Ectodermal cell (in vitro differentiated cells): ENCODE data around the gene TGM1.

Source experiments
- H3K27ac ChIP-seq: 2 replicates; pipeline ENCODE4 v1.7.0; 2013; ENCODE audit warnings: mild to moderate bottlenecking, low read depth, low read length; ENCODE audit not compliant: insufficient read depth, poor library complexity, severe bottlenecking
- H3K27me3 ChIP-seq: 2 replicates; pipeline ENCODE4 v1.7.0; 2013; ENCODE audit warnings: mild to moderate bottlenecking, low read length; ENCODE audit not compliant: insufficient read depth, control insufficient read depth, poor library complexity, severe bottlenecking
- H3K36me3 ChIP-seq: one replicate; pipeline ENCODE4 v1.7.0; 2013; ENCODE audit warnings: low read length; ENCODE audit not compliant: control insufficient read depth, insufficient read depth
- H3K4me1 ChIP-seq: one replicate; pipeline ENCODE4 v1.7.0; 2013; ENCODE audit warnings: low read length; ENCODE audit not compliant: control insufficient read depth, insufficient read depth
- H3K4me3 ChIP-seq: 2 replicates; pipeline ENCODE4 v1.7.0; 2013; ENCODE audit warnings: low read depth, low read length, control low read depth; ENCODE audit not compliant: insufficient read depth
- H3K9me3 ChIP-seq: 2 replicates; pipeline ENCODE4 v1.7.0; 2013; ENCODE audit warnings: mild to moderate bottlenecking, low read length, moderate library complexity; ENCODE audit not compliant: control insufficient read depth
- WGBS, 2 experiments: methylation state at CpG; one replicate each; pipeline ENCODE4 v1.1.7; 2013; ENCODE audit warnings: missing lambda C conversion rate in 2 of 2; 5-methylcytosine and 5-hydroxymethylcytosine counted together

TGM1 gene

GRCh38 chr14:24291446-24292117 lies 28.6 kb upstream of the TGM1 start:
- Histone ChIP-seq H3K36me3 (peaks cover 5% of the 10 kb centered on the region), H3K9me3 (no peaks in the 10 kb centered on the region), H3K27ac (no peak overlapping the region), H3K27me3 (no peaks in the 10 kb centered on the region), H3K4me3 (no peak overlapping the region), H3K4me1 (no peaks in the 10 kb centered on the region)
- WGBS, 2 experiments = 94 to 96% methylated on average over 3 of the region's 3 CpGs

- no peak overlapping the region for H3K27ac ChIP-seq
- 93 to 94% methylated on average over 8 to 9 of the region's 9 CpGs for WGBS, 2 experiments
These were observed 27.8 kb upstream of the TGM1 start for GRCh38 chr14:24290746-24291145.

GRCh38 chr14:24289649-24290280 lies 26.8 kb upstream of the TGM1 start:
- Histone ChIP-seq H3K27me3 (no peaks in the 10 kb centered on the region), H3K4me3 (no peak overlapping the region), H3K9me3 (no peaks in the 10 kb centered on the region), H3K27ac (no peak overlapping the region), H3K4me1 (no peaks in the 10 kb centered on the region), H3K36me3 (no peaks in the 10 kb centered on the region)
- WGBS, 2 experiments = 75 to 80% methylated on average over 6 of the region's 6 CpGs

More at GRCh38 chr14:24290746-24291145, 27.8 kb upstream of the TGM1 start:
- Histone ChIP-seq H3K27me3 (no peaks in the 10 kb centered on the region), H3K4me3 (no peak overlapping the region), H3K36me3 (no peaks in the 10 kb centered on the region), H3K4me1 (no peaks in the 10 kb centered on the region), H3K9me3 (no peaks in the 10 kb centered on the region)

- 88 to 94% methylated on average over 5 of the region's 5 CpGs for WGBS, 2 experiments
- H3K36me3 ChIP-seq = no peaks in the 10 kb centered on the region
- H3K9me3 ChIP-seq = no peaks in the 10 kb centered on the region
- H3K27me3 ChIP-seq = no peaks in the 10 kb centered on the region
- H3K27ac ChIP-seq = no peak overlapping the region
- H3K4me3 ChIP-seq = no peak overlapping the region
- H3K4me1 ChIP-seq = no peaks in the 10 kb centered on the region
These were observed 24.0 kb upstream of the TGM1 start for GRCh38 chr14:24286996-24287395.

- Histone ChIP-seq H3K36me3 (no peaks in the 10 kb centered on the region), H3K4me1 (no peaks in the 10 kb centered on the region), H3K27ac (no peak overlapping the region), H3K4me3 (no peak overlapping the region), H3K27me3 (no peaks in the 10 kb centered on the region), H3K9me3 (no peaks in the 10 kb centered on the region)
- 92 to 95% methylated on average over 4 of the region's 4 CpGs for WGBS, 2 experiments
These were observed 22.4 kb upstream of the TGM1 start for GRCh38 chr14:24285351-24285750.

- WGBS, 2 experiments = 82 to 83% methylated on average over 11 of the region's 11 CpGs
- H3K4me1 ChIP-seq = no peaks in the 10 kb centered on the region
- no peaks in the 10 kb centered on the region for H3K36me3 ChIP-seq
- H3K27me3 ChIP-seq = no peaks in the 10 kb centered on the region
- H3K27ac ChIP-seq = no peak overlapping the region
- no peaks in the 10 kb centered on the region for H3K9me3 ChIP-seq
- H3K4me3 ChIP-seq = no peak overlapping the region
These were observed 21.6 kb upstream of the TGM1 start for GRCh38 chr14:24284501-24285035.

- H3K9me3 ChIP-seq = no peaks in the 10 kb centered on the region
- H3K27ac ChIP-seq = no peak overlapping the region
- H3K4me3 ChIP-seq = no peak overlapping the region
- H3K36me3 ChIP-seq = no peaks in the 10 kb centered on the region
- H3K27me3 ChIP-seq = no peaks in the 10 kb centered on the region
- no peaks in the 10 kb centered on the region for H3K4me1 ChIP-seq
- 89 to 90% methylated on average over 5 of the region's 5 CpGs for WGBS, 2 experiments
These were observed 21.0 kb upstream of the TGM1 start for GRCh38 chr14:24283796-24284460.

- 85% methylated on average over 3 of the region's 3 CpGs for WGBS, 2 experiments
- Histone ChIP-seq H3K9me3 (no peaks in the 10 kb centered on the region), H3K27ac (no peak overlapping the region), H3K4me3 (no peak overlapping the region), H3K36me3 (no peaks in the 10 kb centered on the region), H3K27me3 (no peaks in the 10 kb centered on the region), H3K4me1 (no peaks in the 10 kb centered on the region)
These were observed 19.8 kb upstream of the TGM1 start for GRCh38 chr14:24282736-24283135.

- no peak overlapping the region for H3K27ac ChIP-seq
- no peaks in the 10 kb centered on the region for H3K4me1 ChIP-seq
- no peaks in the 10 kb centered on the region for H3K27me3 ChIP-seq
- no peaks in the 10 kb centered on the region for H3K9me3 ChIP-seq
- H3K4me3 ChIP-seq = no peak overlapping the region
- WGBS, 2 experiments = 88 to 93% methylated on average over 7 of the region's 7 CpGs
- no peaks in the 10 kb centered on the region for H3K36me3 ChIP-seq
These were observed 18.7 kb upstream of the TGM1 start for GRCh38 chr14:24281636-24282035.

- H3K36me3 ChIP-seq = no peaks in the 10 kb centered on the region
- no peak overlapping the region for H3K27ac ChIP-seq
- no peaks in the 10 kb centered on the region for H3K27me3 ChIP-seq
- no peaks in the 10 kb centered on the region for H3K9me3 ChIP-seq
- H3K4me1 ChIP-seq = no peaks in the 10 kb centered on the region
- WGBS, 2 experiments = 94% methylated on average over 6 of the region's 6 CpGs
- no peak overlapping the region for H3K4me3 ChIP-seq
These were observed 18.0 kb upstream of the TGM1 start for GRCh38 chr14:24280797-24281460.
